Activated CD4-positive, alpha-beta T cell treated with anti-CD3 and anti-CD28 coated beads for 1 hour (primary cell): Measurements from ENCODE around the gene RYR2.
"Not testable (repeated sequence)": the region's sequence is repeated elsewhere in the genome, so short reads cannot be mapped to it uniquely, and the experiment has no call there.

ENCODE experiments used
- DNase-seq: peaks from one replicate; pipeline ENCODE4 v3.0.0-alpha.2; 2020

Gene RYR2

GRCh38 chr1:237091691-237092090 lies 49.7 kb downstream of the RYR2 start:
- no peak for DNase-seq

- DNase-seq = no peak
These were observed 51.7 kb downstream of the RYR2 start for GRCh38 chr1:237093691-237094090.

GRCh38 chr1:237098541-237098940 lies 56.6 kb downstream of the RYR2 start:
- DNase-seq = no peak

GRCh38 chr1:237103021-237103420 lies 61.0 kb downstream of the RYR2 start:
- no peak for DNase-seq

GRCh38 chr1:237104096-237104495 lies 62.1 kb downstream of the RYR2 start:
- DNase-seq = no peak

GRCh38 chr1:237105826-237106225 lies 63.8 kb downstream of the RYR2 start:
- no peak for DNase-seq

- no peak for DNase-seq
These were observed 66.5 kb downstream of the RYR2 start for GRCh38 chr1:237108297-237109040.

- no peak for DNase-seq
These were observed 69.8 kb downstream of the RYR2 start for GRCh38 chr1:237111807-237112206.

- DNase-seq = no peak
These were observed 70.7 kb downstream of the RYR2 start for GRCh38 chr1:237112663-237113062.

- no peak for DNase-seq
These were observed 73.1 kb downstream of the RYR2 start for GRCh38 chr1:237115035-237115434.

- DNase-seq = no peak
These were observed 77.1 kb downstream of the RYR2 start for GRCh38 chr1:237119091-237119490.

- DNase-seq = no peak
These were observed 78.7 kb downstream of the RYR2 start for GRCh38 chr1:237120683-237121082.

GRCh38 chr1:237124856-237125462 lies 83.0 kb downstream of the RYR2 start:
- no peak for DNase-seq

- DNase-seq = no peak
These were observed 84.2 kb downstream of the RYR2 start for GRCh38 chr1:237126180-237126579.

- DNase-seq = not testable (repeated sequence)
These were observed 85.3 kb downstream of the RYR2 start for GRCh38 chr1:237127301-237127700.

GRCh38 chr1:237133921-237134320 lies 91.9 kb downstream of the RYR2 start:
- DNase-seq = no peak

- no peak for DNase-seq
These were observed 92.9 kb downstream of the RYR2 start for GRCh38 chr1:237134929-237135328.

- DNase-seq = no peak
These were observed 96.6 kb downstream of the RYR2 start for GRCh38 chr1:237138551-237138950.

- no peak for DNase-seq
These were observed 97.7 kb downstream of the RYR2 start for GRCh38 chr1:237139732-237140131.

- no peak for DNase-seq
These were observed 99.0 kb downstream of the RYR2 start for GRCh38 chr1:237140986-237141385.

GRCh38 chr1:237141502-237141901 lies 99.5 kb downstream of the RYR2 start:
- no peak for DNase-seq

GRCh38 chr1:237145379-237146135 lies 103.6 kb downstream of the RYR2 start:
- no peak for DNase-seq

GRCh38 chr1:237146241-237146640 lies 104.3 kb downstream of the RYR2 start:
- no peak for DNase-seq

GRCh38 chr1:237149857-237150256 lies 107.9 kb downstream of the RYR2 start:
- no peak for DNase-seq
